Measurements from ENCODE around the gene ANKRD39.

DNA sequence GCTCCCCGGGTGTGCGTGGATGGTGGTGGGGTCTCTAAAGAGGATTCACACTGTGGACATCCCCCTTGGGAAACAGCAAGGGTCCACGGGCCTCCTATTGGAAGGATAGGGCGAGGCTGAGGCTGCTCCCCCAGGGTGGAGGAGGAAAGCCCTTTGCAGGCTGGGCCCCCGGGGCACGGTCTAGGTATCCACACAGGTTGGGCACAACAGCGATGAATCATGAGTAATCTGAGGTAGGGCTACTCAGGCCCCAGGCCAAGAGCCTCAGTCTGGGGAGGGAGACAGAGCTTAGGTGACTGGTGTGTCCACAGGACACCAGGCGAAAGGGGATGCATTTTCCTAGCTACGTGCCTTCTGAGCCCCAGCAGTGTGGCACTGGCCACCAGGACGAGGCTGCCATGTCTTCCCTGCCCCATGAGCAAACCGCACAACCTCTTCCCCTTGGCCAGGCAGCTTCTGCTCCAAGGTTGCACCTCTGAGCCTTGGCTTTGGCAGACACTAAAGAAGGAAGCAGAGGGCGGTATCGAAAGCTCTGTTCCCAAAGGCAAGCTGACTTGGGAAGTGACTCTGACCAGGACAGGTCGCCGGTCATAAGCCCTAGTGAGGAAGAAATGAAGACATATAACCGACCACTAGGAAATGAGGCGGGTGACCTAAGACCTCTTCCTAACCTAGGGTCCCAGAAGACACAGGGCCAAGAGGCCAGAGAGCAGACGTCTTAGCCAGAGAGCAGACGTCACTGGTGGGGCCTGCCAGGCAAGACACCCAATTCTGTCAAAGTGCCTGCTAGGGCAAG, 26.7 kb upstream of the ANKRD39 start:
- no peak for TF ChIP-seq POLR2AphosphoS5 (IDR thresholded peaks at IDR 0.05; ENCODE audit: low read depth, low read length)
- no peak for TF ChIP-seq POLR2A (IDR thresholded peaks at IDR 0.05; ENCODE audit: low read depth, low read length)
- TF ChIP-seq TAF1 (IDR thresholded peaks at IDR 0.05; ENCODE audit: low read depth, low read length), result no peak
- no peak for TF ChIP-seq SPI1 (IDR thresholded peaks at IDR 0.05; ENCODE audit: low read depth, low read length)

All from GM12891 (cell line).